Heart left ventricle (tissue), 13 donors: ENCODE data around the gene DUS1L.

Source experiments
- POLR2A ChIP-seq, 2 donors: fragments of 450-650 bp; IDR thresholded peaks; one replicate each; pipeline ENCODE4 v1.6.1; 2017; ENCODE audit warnings: antibody characterized with exemption in 2 of 2, mild to moderate bottlenecking in 2 of 2, moderate library complexity in 2 of 2
- TF ChIP-seq, protein P1 (sequence below), 12 donors: fragments of 200-600 bp; sonication (generic) in 4 of 12; IDR thresholded peaks; one replicate each; pipeline versions ENCODE4 v1.5.0 to v1.8.0; 2018 to 2022; ENCODE audit warnings: antibody characterized with exemption in 12 of 12, mild to moderate bottlenecking in 5 of 12
- donor health status: ischemic (EF 13 %, LVEDD 7.1; RV severe dilation, severe dysfunction).
- donor health status: DM: no; HTN: yes; CAD: no.
- donor health status: DM: no; HTN: no; CAD: no.
- donor health status: ischemic (EF 25% LVEDD 6.9; RV normal size, moderate dysfunction).
- donor health status: ischemic (EF 25% LVEDD 5.7; RV mildly dilated, moderate dysfunction).
- donor health status: ischemic (EF 35%, LVEDD 5.7; RV mildly dilated, moderate dysfunction).
- donor health status: nonischemic (EF 11% LVEDD 7.7; RV severe dilation, severe dysfunction).
- donor health status: DM: yes; HTN: yes; CAD: no.
- donor health status: PGD.
- donor health status: ischemic (EF 29% LVEDD 5.4; RV normal size, mild dysfunction).
- donor health status: nonischemic (EF 23%, LVEDD 6.1; RV moderate dilation, normal function).

DNA sequence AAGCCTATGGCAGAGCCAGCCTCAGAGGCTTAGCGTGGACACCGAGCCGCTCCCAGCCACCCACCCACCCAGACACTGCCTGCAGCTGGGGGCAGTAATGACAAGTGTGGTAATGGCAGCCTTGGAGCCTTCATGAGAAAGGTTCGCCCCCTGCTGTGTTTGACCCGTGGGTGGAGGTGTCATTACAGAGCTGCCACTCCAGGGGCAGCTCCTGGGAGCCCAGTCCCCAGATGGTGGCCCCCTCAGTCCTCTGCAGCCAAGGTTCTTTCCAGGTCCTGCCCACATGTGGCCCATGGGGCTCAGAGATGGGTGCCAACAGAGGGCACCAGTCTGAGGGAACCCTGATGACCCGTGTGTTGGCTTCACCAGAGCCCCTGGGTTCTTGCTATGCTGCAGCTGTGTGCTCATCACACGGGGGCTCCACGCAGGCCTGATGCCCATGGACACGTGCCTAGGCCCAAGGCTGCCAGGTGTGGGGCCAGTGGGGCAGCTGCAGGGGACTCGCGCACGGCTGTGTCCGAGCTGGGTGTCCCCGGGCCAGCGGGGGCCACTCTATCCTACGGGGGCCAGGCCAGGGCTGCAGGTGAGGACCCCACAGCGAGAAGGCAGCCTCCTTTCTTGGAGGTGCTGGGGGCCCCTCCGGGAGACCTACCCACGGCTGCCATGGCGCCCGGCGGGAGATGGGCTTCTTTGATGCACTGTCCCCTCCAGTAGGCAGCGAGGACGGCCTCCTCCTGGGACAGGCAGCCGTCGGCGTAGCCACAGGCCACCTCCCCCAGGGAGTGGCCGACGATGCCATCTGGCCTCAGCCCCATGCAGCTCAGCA lies 24.3 kb upstream of the DUS1L start:
- TF ChIP-seq, protein P1, sequence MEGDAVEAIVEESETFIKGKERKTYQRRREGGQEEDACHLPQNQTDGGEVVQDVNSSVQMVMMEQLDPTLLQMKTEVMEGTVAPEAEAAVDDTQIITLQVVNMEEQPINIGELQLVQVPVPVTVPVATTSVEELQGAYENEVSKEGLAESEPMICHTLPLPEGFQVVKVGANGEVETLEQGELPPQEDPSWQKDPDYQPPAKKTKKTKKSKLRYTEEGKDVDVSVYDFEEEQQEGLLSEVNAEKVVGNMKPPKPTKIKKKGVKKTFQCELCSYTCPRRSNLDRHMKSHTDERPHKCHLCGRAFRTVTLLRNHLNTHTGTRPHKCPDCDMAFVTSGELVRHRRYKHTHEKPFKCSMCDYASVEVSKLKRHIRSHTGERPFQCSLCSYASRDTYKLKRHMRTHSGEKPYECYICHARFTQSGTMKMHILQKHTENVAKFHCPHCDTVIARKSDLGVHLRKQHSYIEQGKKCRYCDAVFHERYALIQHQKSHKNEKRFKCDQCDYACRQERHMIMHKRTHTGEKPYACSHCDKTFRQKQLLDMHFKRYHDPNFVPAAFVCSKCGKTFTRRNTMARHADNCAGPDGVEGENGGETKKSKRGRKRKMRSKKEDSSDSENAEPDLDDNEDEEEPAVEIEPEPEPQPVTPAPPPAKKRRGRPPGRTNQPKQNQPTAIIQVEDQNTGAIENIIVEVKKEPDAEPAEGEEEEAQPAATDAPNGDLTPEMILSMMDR (IDR thresholded peaks at IDR 0.05) = no peak
- no peak for TF ChIP-seq POLR2A (IDR thresholded peaks at IDR 0.05)
